ENCODE measurements around the gene UQCR11.

The UQCR11 gene

GRCh38 chr19:1585243-1585580 lies 20.1 kb downstream of the UQCR11 start:
- DNase-seq, result no peak

GRCh38 chr19:1584500-1585242 lies 20.6 kb downstream of the UQCR11 start:
- DNase-seq, result no peak

GRCh38 chr19:1582201-1582600 lies 23.1 kb downstream of the UQCR11 start:
- DNase-seq, result no peak

GRCh38 chr19:1580957-1581356 lies 24.3 kb downstream of the UQCR11 start:
- DNase-seq, result no peak

DNA sequence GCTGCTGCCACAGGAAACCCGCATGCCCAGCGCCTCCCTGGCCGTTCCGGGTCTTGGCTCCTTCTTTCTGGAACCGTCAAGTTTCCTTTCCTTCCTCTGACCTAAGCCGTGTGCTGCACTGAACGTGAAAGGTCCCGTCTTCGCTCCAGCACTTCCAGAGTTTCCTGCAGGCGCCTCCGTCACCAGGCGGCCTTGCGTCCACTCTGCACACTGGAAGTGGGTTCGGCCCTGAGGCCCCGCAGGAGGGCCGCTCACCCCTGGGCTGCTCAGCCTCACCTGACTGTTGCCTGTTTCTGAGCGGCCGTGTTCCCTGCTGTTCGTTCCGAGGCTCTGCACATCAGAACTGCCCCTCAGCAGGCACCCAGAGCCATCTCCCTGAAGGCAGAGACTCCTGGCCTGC lies 24.9 kb downstream of the UQCR11 start:
- no peak for DNase-seq

DNA sequence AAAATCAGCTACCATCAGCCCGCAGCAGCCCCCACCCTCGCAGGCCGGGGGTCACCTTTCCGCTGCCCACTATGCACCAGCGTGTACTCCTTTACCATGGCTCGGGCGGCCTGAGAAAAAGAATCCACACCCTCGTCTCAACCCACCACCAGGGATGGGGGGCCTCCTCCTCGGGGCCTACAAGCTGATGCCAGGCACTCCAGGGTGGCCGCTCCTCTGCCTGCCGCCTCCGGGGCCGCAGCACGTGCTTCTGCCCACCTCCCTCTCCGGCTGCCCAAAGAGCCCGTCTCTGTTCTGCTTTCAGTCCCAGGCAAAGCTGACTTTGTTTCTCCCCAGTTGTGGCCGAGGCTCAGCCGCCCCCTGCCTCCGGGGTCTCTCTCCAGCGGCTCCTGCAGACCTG lies 26.0 kb downstream of the UQCR11 start:
- no peak for DNase-seq

- no peak for DNase-seq
These were observed 27.2 kb downstream of the UQCR11 start for GRCh38 chr19:1577929-1578618.

GRCh38 chr19:1577090-1577928 lies 28.0 kb downstream of the UQCR11 start:
- no peak for DNase-seq

DNA sequence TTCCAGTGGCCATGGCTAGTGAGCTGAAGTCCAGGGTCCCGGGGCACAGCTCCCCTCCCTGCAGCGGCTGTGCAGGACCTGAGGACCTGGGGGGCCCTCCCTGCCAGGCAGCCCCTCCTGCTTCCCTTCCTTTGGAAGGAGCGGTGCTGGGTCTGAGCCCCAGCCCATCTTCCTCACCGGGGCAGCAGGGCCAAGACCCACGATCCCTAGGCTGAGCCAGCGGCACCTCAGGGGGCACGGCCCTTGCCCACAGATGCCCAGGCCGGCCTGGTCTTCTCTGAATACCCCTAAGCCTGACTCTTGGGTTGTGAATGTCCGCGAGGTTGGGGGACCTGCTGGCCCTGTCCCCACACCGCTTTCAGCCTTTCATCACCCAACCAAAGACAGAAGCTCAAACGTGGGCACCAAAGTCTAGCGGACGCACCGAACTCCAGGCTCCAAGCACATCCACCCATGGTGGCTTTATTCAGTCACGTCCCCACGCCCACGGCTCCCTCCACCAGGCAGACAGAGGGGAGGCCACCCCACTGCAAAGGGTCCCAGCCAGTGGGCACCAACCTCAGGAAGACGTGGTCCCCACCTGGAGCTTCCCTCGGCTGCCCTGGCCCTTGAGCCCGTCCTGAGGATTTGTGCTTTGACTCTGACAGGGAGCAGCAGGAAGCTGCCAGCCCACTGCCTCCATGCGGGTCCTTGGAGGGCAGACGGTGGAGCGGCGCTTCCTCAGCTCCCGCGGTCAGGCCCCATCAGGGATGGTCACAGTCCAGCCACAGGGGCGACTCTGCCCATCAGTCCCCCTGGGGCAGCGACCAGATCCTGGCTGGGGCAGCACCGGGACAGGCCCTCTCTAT lies 28.8 kb downstream of the UQCR11 start:
- no peak for DNase-seq

DNA sequence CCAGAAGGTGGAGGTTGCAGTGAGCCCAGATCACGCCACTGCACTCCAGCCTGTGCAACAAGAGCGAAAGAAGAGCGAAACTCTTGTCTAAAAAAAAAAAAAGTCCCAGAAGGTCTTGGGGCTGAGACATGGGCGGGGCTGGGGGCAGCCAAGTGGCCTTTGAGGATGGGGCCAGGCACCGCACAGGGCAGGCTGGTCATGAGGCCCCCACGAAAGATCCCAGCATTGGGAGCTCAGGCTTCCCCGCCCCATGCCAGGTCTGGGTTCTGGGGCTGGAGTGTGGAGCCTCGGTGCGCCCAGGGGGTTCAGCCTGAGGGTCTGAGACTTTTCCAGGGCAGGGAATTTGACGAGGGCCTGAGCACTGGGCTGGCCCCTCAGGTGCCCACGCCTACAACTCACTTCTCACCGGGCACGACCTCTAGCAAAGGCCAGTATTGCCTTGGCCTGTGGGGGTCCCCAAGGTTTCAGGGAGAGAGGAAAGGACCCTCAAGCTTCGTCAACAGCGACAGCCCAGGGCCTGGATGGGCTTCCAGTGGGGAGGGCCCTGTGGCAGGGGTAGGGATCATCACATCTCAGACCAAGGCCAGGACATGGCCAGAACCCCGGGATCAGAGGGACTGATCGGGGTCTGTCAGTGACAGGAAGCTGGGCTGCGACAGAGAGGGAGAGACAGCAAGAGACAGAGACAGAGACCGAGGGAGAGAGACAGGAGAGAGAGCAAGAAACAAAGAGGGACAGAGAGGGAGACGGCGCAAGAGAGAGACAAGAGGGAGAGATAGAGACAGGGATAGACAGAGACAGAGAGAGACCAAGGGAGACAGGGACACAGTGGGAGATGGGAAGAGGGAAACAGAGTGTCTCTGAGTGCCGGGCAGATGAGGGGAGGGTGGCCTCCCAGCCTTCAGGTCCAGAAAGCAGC lies 29.7 kb downstream of the UQCR11 start:
- no peak for DNase-seq

DNA sequence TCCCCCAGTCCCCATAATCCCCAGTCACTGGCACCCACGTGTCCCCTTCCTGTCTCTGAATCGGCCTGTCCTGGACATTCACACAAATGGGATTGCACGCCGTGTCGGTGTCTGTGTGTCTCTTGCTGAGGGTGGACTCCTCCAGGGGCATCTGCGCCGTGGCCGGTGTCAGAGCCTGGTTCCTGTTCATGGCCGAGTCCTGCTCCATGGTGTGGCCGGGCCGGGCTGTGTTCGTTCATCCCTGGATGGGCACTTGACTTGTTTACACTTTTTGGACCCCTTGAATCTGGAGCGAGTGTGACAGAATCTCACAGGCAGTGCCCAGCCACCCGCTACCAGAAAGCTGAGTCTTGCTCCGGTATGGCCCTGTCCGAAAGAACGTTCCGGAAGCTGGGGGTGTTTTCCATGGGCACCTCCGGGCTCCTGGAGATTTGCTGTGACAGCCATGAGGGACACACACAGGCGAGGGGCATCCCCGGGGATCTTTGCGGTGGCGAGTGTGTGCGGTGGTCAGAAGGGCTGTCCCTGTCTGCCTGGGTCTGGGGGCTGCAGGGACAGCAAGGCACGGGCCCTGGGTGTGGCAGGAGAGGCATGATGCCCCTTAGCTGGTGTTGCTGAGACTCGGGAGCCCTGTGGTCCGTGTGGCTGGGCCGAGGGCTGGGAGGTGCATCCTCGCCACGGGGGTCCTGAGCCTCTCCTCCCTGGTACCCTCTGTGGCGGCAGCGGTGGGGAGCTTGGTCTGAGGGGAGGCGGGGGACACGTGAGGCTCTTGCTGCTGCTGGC lies 30.7 kb downstream of the UQCR11 start:
- no peak for DNase-seq

GRCh38 chr19:1572795-1573194 lies 32.5 kb downstream of the UQCR11 start:
- no peak for DNase-seq

DNA sequence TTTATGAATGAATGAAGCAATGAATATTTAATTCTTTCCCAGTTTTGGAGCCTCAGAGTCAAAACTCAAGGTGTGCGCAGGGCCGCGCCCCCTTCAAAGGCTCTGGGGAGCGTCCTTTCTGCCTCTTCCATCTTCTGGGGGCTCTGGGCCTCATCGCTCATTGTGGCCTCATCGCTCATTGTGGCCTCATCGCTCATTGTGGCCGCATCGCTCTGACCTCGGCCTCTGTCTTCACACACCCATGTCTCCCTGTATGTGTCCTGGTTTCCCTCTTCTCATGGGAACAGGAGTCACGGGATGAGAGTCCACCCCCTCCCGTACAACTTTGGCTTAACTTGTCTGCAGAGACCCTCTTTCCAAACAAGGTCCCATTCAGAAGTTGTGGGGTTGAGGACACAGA lies 33.9 kb downstream of the UQCR11 start:
- no peak for DNase-seq

DNA sequence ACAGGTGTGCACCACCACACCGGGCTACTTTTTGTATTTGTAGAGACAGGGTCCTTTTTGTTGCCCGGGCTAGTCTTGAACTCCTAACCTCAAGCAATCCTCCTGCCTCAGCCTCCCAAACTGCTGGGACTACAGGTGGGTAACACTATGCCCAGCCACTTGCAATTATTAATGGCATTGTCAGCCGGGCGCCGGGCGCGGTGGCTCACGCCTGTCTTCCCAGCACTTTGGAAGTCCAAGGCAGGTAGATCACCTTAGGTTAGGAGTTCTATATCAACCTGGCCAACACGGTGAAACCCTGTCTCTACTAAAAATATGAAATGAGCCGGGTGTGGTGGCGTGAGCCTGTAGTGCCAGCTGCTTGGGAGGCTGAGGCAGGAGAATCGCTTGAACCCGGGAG lies 34.4 kb downstream of the UQCR11 start:
- no peak for DNase-seq

DNA sequence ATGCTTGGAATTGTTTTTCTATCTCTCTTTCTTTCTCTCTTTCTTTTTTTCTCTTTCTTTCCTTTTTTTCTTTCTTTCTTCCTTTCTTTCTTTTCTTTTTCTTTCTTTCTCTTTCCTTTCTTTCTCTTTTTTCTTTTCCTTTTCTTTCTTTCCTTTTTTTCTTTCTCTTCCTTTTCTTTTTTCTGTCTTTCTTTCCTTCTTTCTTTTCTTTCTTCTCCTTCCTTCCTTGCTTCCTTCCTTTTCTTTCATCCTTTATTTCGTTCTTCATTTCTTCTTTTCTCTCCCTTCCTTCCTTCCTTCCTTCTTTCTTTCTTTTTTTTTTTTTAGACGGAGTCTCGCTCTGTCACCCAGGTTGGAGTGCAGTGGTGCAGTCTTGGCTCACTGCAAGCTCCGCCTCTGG lies 35.3 kb downstream of the UQCR11 start:
- DNase-seq, result no peak

DNA sequence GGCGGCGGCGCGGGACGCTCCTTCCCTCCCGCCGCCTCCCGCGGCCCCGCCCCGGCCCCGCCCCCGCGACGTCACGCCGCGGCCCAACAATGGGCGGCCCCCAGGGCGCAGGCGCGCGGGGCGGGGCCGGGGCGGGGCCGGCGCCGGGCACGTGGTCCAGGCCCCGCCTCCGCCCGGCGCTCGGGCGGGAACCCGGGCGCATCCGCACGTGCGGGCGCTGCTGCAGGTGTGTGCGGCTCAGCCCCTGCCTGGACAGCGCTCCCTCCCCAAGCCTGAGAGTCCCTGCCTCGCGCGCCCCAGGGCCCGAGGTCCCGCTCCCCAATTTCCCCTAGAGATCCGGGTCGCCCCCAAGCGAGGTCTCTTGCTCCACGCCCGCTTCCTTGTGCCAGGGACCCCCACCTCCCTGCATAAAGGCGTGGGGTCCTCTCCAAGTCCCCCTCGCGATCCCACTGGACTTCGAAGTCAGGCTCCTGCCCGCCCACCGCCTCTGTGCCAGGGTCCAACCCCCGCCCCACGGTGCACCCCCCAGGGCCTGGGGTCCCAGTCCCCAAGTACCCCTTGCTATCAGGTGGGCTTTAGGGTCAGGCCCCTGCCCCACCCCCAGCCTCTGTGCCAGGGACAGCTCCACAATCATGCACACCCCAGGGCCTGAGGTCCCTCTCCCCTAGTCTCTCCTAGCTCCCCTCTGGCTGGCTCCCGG lies 36.8 kb downstream of the UQCR11 start, which contains the start of gene MEX3D:
Gene MEX3D (minus strand): TSS at position 6 of the 700 bp plus-strand sequence. CDS start 267 bp downstream, outside the sequence.
- peak; percentile 33 for DNase-seq

DNA sequence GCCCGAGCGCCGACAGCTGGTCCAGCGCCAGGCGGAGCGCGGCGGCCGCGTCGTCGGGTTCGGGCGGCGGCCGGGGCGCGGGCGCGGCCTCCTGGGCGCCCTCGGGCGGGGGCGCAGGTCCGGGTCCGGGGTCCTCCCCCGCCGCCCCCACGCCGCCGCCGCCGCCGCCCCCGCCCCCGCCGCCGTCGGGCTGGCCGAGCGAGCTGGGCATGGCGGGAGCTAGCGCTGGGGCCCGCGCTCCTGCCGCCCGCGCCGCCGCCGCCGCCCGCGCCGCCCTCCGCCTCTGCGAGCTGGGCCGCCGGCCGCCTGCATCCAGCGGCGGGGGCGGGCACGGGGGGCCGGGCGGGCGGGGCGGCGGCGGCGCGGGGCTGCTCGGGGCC lies 37.4 kb downstream of the UQCR11 start:
- DNase-seq, result no peak

GRCh38 chr19:1567116-1567847 lies 38.0 kb downstream of the UQCR11 start:
- DNase-seq, result no peak

DNA sequence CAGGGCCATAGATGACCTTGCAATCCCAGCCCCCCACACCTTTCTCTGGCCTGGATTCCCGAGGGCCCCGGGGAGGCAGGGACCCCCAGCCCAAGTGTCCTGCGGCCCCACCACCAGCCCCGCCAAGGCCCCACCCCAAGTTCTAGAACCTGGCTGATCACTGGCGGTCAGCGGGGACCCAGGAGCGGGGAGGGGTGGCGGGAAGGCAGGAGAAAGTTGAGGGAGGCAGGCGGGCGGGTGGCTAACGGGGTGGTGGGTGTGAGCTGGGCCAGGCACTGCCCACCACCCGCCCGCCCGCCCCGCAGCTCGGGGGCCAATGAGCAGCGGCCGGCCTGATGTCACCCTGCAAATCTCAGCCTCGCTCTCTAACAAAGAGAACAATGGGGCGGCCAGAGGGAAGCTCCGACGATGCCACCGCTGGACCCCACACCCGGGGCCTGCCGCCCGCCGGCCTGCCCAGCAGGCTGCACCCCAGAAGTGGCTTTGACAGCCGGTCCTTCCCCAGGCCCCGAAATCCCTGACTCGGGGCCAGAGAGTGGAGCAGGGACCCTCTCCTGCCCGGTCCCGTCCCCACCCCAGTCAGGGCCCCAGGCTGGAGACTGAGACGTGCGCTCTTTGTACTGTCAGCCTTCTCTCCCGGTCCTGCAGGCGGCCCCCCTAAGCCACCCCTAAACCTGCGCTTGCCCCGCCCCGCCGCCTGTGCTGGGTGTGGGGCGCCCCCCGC lies 38.7 kb downstream of the UQCR11 start:
- no peak for DNase-seq

Data from NK-92 treated with Interleukin-12 subunit alpha and Interleukin-12 subunit beta, amount 100 ng/mL, for 24 hours (cell line).